Omental fat pad (tissue), 4 donors: ENCODE data around the gene SH3PXD2B. TPM values are rescaled to one million over a fixed set of nuclear protein-coding genes. Genes with fewer than 3 reads are reported as not detected.

ENCODE experiments used
- ATAC-seq: fragments of 150-250 bp; one replicate; pipeline ENCODE4 v1.9.1; 2016; ENCODE audit warnings: mild to moderate bottlenecking, moderate library complexity; ENCODE audit not compliant: low FRiP score
- DNase-seq: peaks from one replicate; pipeline ENCODE4 v3.0.0-alpha.2; 2019; ENCODE audit warnings: low spot score
- total RNA-seq, 4 donors: library from RNA; depleted of rRNA; stranded (reverse); fragments of >200 nt; gene quantifications; one replicate each; pipeline ENCODE4 v1.1.0, GENCODE V29; 2016
- TF ChIP-seq, protein P1 (sequence below), 3 donors: fragments of 450-650 bp; IDR thresholded peaks; one replicate each; pipeline ENCODE4 v1.5.1; 2016 to 2017; ENCODE audit warnings: antibody characterized with exemption in 3 of 3, mild to moderate bottlenecking in 3 of 3, moderate library complexity in 2 of 3

The SH3PXD2B gene
- total RNA-seq, 4 donors from 2014 or later: 29.3 to 47.1 (median 44.3) TPM

DNA sequence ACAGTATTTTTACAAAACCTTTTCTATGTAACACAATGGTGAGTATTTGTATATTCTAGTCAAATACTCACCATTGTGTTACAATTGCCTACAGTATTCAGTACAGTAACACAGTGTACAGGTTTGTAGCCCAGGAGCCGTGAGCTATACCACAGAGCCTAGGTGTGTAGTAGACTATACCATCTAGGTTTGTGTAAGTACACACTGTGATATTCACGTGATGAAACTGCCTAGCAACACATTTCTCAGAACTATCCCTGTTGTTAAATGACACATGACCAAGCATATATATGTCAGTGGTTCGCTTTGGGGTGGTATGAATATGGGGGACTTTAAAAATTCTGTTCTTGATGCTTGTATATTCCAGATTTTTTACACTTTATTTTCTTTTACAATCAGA, 21.3 kb downstream of the SH3PXD2B start:
- ATAC-seq (no peak), DNase-seq (no peak)
- TF ChIP-seq, protein P1, sequence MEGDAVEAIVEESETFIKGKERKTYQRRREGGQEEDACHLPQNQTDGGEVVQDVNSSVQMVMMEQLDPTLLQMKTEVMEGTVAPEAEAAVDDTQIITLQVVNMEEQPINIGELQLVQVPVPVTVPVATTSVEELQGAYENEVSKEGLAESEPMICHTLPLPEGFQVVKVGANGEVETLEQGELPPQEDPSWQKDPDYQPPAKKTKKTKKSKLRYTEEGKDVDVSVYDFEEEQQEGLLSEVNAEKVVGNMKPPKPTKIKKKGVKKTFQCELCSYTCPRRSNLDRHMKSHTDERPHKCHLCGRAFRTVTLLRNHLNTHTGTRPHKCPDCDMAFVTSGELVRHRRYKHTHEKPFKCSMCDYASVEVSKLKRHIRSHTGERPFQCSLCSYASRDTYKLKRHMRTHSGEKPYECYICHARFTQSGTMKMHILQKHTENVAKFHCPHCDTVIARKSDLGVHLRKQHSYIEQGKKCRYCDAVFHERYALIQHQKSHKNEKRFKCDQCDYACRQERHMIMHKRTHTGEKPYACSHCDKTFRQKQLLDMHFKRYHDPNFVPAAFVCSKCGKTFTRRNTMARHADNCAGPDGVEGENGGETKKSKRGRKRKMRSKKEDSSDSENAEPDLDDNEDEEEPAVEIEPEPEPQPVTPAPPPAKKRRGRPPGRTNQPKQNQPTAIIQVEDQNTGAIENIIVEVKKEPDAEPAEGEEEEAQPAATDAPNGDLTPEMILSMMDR (IDR thresholded peaks at IDR 0.05): no peak

DNA sequence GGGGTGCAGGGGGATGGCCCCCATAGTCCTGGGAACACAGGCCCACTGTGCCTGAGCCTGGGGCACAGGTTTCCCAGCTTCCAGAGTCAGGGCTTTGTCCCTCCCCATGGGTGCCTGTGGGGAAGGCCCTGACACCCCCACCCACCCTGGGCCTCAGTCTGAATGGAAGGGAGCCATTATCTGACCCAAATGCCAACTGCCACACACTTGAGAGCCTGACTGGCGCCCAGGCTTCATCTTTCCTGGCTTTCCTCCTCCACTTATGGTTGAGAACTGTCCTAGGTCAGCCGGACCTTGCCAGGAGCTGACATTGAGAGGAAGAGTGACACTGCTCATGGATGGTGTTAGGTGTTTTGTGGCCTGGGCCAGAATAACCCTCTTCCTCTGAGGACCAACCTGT, 24.0 kb downstream of the SH3PXD2B start:
- no peak for ATAC-seq
- TF ChIP-seq, protein P1 (IDR thresholded peaks at IDR 0.05): no peak

DNA sequence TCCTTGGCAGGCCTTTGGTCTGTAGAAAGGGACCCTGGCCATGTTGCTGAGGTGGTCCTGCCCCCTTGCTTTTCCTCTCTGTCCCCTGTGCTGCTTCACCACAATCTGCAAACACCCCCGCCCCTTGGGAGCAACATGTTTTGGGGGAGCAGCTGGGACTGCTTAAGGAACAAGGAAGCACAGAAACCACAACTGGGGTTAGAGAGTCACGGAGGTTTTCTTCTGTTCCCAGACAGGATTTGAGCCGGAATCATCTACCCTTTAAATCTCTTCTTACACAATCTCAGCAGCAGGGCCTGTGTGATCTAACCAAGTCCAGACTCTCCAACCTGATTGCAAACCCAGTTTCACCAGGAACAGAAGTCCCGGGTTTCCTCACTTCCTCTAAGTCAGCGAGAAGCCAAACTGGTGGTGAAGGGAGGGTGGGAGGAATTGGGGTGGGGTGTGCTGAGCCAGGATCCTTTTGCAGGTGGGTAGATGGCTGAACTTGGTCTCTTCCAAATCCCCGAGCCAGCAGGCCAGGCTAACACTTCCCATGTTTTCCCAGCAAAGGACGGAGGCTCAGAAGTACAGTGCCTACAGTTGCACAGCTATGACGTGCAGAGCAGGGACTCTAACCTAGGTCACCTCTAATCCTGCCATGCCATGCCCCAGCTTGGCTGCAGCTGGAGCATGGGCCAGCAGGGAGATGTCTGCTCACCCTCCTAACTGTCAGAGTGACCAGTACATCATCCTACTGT, 25.0 kb downstream of the SH3PXD2B start:
- DNase-seq: no peak

More for the DNA sequence above, 24.0 kb downstream of the SH3PXD2B start:
- no peak for DNase-seq

DNA sequence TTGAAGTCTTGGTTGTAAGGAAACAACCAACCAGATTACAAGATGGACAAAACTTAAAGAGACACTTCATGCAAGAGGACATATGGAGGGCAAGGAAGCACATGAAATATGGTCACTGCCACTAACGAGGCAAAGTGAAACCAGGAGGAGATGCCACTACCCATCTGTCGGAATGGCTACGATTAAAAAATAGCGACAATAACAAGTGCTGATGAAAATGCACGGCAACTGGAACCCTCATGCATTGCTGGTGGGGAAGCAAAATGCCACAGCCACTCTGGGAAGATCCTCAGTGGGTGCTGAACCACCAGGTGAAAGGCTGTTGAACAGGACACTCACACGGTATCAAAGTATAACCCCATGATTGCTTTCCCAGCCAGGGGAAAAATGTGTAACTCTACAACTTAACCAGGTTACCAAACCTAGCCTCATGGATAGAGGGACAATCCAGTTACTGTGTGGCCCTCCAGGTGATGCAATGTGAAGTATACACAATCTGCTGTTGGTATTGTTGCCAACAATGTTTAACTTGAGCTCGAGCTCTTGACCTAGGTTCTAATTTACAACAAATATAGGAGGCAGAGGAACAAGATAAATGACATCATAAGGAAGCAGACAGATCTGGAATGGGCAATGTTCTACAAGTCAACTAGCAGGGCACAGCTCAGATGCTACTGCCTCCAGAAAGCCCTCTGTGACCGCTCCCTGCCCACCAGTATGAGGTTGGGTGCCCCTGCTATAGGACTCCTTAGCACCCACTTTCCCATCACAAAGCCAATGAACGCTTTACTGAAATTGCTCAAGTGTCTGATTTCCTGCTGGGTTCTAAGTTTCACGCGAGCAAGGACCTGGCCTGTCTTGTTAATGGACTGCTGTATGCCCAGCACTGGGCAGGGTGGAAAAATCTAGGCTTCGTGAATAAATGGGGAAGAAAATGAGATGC, 25.8 kb downstream of the SH3PXD2B start:
- TF ChIP-seq, protein P1 (IDR thresholded peaks at IDR 0.05): no peak
- DNase-seq (no peak), ATAC-seq (no peak)

More for the DNA sequence above, 25.0 kb downstream of the SH3PXD2B start:
- peak; percentile 82 for ATAC-seq
- TF ChIP-seq, protein P1 (IDR thresholded peaks at IDR 0.05): no peak

DNA sequence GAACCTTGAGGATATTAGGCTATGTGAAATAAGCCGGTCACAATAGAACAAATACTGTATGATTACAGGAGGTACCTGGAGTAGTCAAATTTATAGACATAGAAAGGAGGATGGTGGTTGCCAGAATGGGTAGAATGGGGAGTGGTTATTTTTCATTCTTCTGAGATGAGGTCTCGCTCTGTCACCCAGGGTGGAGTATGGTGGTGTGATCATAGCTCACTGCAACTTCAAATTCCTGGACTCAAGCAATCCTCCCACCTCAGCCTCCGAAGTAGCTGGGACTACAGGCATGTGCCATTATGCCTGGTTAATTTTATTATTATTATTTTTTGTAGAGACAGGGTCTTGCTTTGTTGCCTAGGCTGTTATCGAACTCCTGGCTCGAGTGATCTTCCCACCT, 27.1 kb downstream of the SH3PXD2B start:
- DNase-seq (no peak), ATAC-seq (no peak)
- TF ChIP-seq, protein P1 (IDR thresholded peaks at IDR 0.05): no peak

DNA sequence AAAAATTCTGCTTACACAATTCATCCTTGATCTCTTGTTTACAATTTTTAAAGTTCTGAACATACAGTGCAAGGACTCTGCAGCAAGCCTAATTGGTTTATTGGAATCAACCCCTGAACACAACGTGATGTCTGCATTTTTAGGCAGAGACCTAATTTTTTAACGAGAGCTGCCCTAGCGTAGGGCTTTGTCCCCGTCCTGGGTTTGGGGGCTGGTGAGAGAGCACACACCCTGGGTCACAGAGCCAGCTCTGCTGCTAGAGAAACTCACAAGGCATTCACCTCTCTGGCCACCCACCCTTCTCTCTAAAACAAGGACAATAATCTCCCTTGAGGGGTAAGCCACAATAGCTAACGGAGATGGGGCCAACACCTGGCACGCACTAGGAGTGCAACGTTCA, 28.2 kb downstream of the SH3PXD2B start:
- no peak for ATAC-seq
- TF ChIP-seq, protein P1 (IDR thresholded peaks at IDR 0.05): no peak
- DNase-seq: no peak
